H1 (cell line): ENCODE results near the gene R3HDM2. TPM values are rescaled to one million over a fixed set of nuclear protein-coding genes. Genes with fewer than 3 reads are reported as not detected.

Experiments used
- ATF2 ChIP-seq: IDR thresholded peaks from 2 replicates; pipeline ENCODE4 v1.6.1; 2012; ENCODE audit warnings: low read length, inconsistent platforms
- EP300 ChIP-seq, 2 experiments: IDR thresholded peaks; 1 replicate in 1 of 2; 2 replicates in 1 of 2; pipeline ENCODE4 v1.6.1; 2011 to 2012; ENCODE audit warnings: low read depth in 2 of 2, low read length in 2 of 2, mild to moderate bottlenecking in 2 of 2, borderline replicate concordance in 1 of 2, inconsistent platforms in 1 of 2, moderate library complexity in 1 of 2
- FOSL1 ChIP-seq: IDR thresholded peaks from 2 replicates; pipeline ENCODE4 v1.6.1; 2011; ENCODE audit warnings: mild to moderate bottlenecking, low read depth, low read length, moderate library complexity; ENCODE audit not compliant: insufficient read depth
- HDAC2 ChIP-seq, 2 experiments: fragments of 300-600 bp in 1 of 2; sonication (generic) in 1 of 2; IDR thresholded peaks; 2 replicates each; pipeline ENCODE4 v1.6.1; 2011 to 2012; ENCODE audit warnings: low read depth in 2 of 2, low read length in 2 of 2, mild to moderate bottlenecking in 2 of 2, moderate library complexity in 2 of 2, borderline replicate concordance in 1 of 2, inconsistent platforms in 1 of 2
- KDM1A ChIP-seq: fragments of 200-600, 300-600 bp; sonication (generic); IDR thresholded peaks from 2 replicates; pipeline ENCODE4 v1.7.1; 2016; ENCODE audit warnings: mild to moderate bottlenecking, low read length, borderline replicate concordance
- KDM4A ChIP-seq: IDR thresholded peaks from one replicate; pipeline ENCODE4 v1.7.1; 2012; ENCODE audit warnings: low read depth, mild to moderate bottlenecking, moderate library complexity, low read length, inconsistent platforms; ENCODE audit not compliant: severe bottlenecking
- POU5F1 ChIP-seq: IDR thresholded peaks from 2 replicates; pipeline ENCODE4 v1.6.1; 2011; ENCODE audit warnings: low read depth, mild to moderate bottlenecking, low read length, moderate library complexity
- RFX5 ChIP-seq: IDR thresholded peaks from 2 replicates; pipeline ENCODE4 v1.6.1; 2011; ENCODE audit warnings: low read depth, low read length, improper control_type of control experiment, borderline replicate concordance
- RNF2 ChIP-seq: fragments of 200-900, 300-1000 bp; sonication (generic); IDR thresholded peaks from 2 replicates; pipeline ENCODE4 v1.7.1; 2016; ENCODE audit warnings: borderline replicate concordance, low read depth, mild to moderate bottlenecking, antibody characterized with exemption, low read length; ENCODE audit not compliant: poor library complexity, severe bottlenecking; ENCODE audit errors: missing control alignments
- RXRA ChIP-seq: IDR thresholded peaks from 2 replicates; pipeline ENCODE4 v1.6.1; 2011; ENCODE audit warnings: low read depth, mild to moderate bottlenecking, low read length, moderate library complexity; ENCODE audit not compliant: insufficient read depth
- SIN3A ChIP-seq, 2 experiments: IDR thresholded peaks in 1 of 2; conservative IDR thresholded peaks in 1 of 2; 2 replicates each; pipeline ENCODE4 v1.6.1; 2011 to 2012; ENCODE audit warnings: low read length in 2 of 2, improper control_type of control experiment in 1 of 2, low read depth in 1 of 2, mild to moderate bottlenecking in 1 of 2
- SP1 ChIP-seq: IDR thresholded peaks from 2 replicates; pipeline ENCODE4 v1.6.1; 2011; ENCODE audit warnings: low read depth, low read length
- SRF ChIP-seq: IDR thresholded peaks from 2 replicates; pipeline ENCODE4 v1.6.1; 2011; ENCODE audit warnings: mild to moderate bottlenecking, low read depth, low read length, moderate library complexity
- SUZ12 ChIP-seq: fragments of 200-600 bp; sonication (generic); IDR thresholded peaks from 2 replicates; pipeline ENCODE4 v1.6.1; 2012; ENCODE audit warnings: mild to moderate bottlenecking, inconsistent platforms, low read length, moderate library complexity, mixed read lengths
- TBP ChIP-seq: IDR thresholded peaks from 2 replicates; pipeline ENCODE4 v1.6.1; 2011; ENCODE audit warnings: low read depth, low read length, improper control_type of control experiment
- USF2 ChIP-seq: IDR thresholded peaks from 2 replicates; pipeline ENCODE4 v1.6.1; 2011; ENCODE audit warnings: low read length, improper control_type of control experiment
- polyA plus RNA-seq, 7 experiments: library from polyadenylated mRNA; depleted of rRNA in 3 of 7; stranded (reverse) in 5 of 7; unstranded in 2 of 7; fragments of >200 nt in 5 of 7; fragments of 200-250 nt in 2 of 7; gene quantifications; 1 replicate in 5 of 7; 2 replicates in 1 of 7; 4 replicates in 1 of 7; pipeline versions ENCODE4 v1.2.1 to v1.2.3, GENCODE V29; 2011 to 2013; ENCODE audit warnings: missing spikeins in 2 of 7, mixed read lengths in 2 of 7
- total RNA-seq: library from RNA; stranded (reverse); fragmentation: NEBNext Ultra II Directional; extraction: Animal tissue kit (Norgen Biotek cat#: 25700); gene quantifications from 2 replicates; pipeline ENCODE4 v1.2.1, GENCODE V29; 2021
- TF ChIP-seq, protein P1 (sequence below), 3 experiments: IDR thresholded peaks; 1 replicate in 2 of 3; 2 replicates in 1 of 3; pipeline versions ENCODE4 v1.5.1 to v1.6.1; 2011; ENCODE audit warnings: low read length in 3 of 3, mild to moderate bottlenecking in 3 of 3, inconsistent platforms in 2 of 3, low read depth in 1 of 3, moderate library complexity in 1 of 3; ENCODE audit not compliant: insufficient read depth in 1 of 3; ENCODE audit errors: control extremely low read depth in 1 of 3

The R3HDM2 gene
- total and polyA plus RNA-seq, 2 of the 8 experiments (the other 6 are each of a cell fraction or from before 2014, with no cell fraction given), result 25.6 to 27.0 TPM

- TF ChIP-seq ATF2 (peak; percentile 33; the same call in 1 of the 2 replicates), RNF2 (no peak), POU5F1 (no peak), FOSL1 (no peak), USF2 (no peak), EP300 (IDR thresholded peaks at IDR 0.05; ENCODE audit: borderline replicate concordance in 1 of 2, low read depth in 2 of 2, low read length in 2 of 2) (peak in 1 of 2 experiments; percentile 47; a peak in 1 of 3 replicates), KDM4A (no peak), KDM1A (no peak), SUZ12 (no peak), SRF (no peak), SP1 (peak; percentile 66), RXRA (no peak), SIN3A (conservative IDR thresholded peaks at IDR 0.05 in 1 of 2, IDR thresholded peaks at IDR 0.05 in 1 of 2; ENCODE audit: low read depth in 1 of 2, low read length in 2 of 2) (peak in 1 of 2 experiments; percentile 21; a peak in 1 of 4 replicates), RFX5 (no peak), HDAC2 (IDR thresholded peaks at IDR 0.05; ENCODE audit: borderline replicate concordance in 1 of 2, low read depth in 2 of 2, low read length in 2 of 2) (peak; percentile 22 to 54; a peak in 1 of 4 replicates), TBP (peak; percentile 40; the same call in 1 of the 2 replicates)
- TF ChIP-seq, protein P1, sequence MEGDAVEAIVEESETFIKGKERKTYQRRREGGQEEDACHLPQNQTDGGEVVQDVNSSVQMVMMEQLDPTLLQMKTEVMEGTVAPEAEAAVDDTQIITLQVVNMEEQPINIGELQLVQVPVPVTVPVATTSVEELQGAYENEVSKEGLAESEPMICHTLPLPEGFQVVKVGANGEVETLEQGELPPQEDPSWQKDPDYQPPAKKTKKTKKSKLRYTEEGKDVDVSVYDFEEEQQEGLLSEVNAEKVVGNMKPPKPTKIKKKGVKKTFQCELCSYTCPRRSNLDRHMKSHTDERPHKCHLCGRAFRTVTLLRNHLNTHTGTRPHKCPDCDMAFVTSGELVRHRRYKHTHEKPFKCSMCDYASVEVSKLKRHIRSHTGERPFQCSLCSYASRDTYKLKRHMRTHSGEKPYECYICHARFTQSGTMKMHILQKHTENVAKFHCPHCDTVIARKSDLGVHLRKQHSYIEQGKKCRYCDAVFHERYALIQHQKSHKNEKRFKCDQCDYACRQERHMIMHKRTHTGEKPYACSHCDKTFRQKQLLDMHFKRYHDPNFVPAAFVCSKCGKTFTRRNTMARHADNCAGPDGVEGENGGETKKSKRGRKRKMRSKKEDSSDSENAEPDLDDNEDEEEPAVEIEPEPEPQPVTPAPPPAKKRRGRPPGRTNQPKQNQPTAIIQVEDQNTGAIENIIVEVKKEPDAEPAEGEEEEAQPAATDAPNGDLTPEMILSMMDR (IDR thresholded peaks at IDR 0.05; ENCODE audit: control extremely low read depth in 1 of 3, insufficient read depth in 1 of 3, low read depth in 1 of 3, low read length in 3 of 3), result no peak
Observed at GRCh38 chr12:57430931-57431566, at the start of gene R3HDM2 (continued).
